ENCODE results near the gene HEATR5B.

DNA sequence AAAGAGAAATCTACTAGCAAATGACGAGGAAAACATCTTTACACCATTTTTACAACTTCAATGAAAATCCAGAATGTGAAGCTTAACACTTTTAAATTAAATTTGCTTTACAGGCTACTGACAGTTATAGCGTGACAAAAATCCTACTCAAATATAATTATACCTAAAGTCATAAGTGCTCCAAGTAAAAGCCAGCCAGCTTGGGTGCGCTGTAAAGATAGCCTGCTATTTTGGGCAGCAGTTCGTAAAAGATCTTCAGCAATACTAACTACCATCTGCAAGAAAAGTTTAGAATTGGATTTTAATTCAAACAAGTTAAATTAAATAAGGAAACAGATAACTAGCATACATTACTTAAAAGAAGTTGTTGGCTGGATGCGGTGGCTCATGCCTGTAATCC lies 22.4 kb downstream of the HEATR5B start:
- TF ChIP-seq, protein P1, sequence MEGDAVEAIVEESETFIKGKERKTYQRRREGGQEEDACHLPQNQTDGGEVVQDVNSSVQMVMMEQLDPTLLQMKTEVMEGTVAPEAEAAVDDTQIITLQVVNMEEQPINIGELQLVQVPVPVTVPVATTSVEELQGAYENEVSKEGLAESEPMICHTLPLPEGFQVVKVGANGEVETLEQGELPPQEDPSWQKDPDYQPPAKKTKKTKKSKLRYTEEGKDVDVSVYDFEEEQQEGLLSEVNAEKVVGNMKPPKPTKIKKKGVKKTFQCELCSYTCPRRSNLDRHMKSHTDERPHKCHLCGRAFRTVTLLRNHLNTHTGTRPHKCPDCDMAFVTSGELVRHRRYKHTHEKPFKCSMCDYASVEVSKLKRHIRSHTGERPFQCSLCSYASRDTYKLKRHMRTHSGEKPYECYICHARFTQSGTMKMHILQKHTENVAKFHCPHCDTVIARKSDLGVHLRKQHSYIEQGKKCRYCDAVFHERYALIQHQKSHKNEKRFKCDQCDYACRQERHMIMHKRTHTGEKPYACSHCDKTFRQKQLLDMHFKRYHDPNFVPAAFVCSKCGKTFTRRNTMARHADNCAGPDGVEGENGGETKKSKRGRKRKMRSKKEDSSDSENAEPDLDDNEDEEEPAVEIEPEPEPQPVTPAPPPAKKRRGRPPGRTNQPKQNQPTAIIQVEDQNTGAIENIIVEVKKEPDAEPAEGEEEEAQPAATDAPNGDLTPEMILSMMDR (conservative IDR thresholded peaks at IDR 0.05 in 1 of 2, IDR thresholded peaks at IDR 0.05 in 1 of 2; ENCODE audit: low read depth in 1 of 2, low read length in 2 of 2): no peak
- no peak for TF ChIP-seq EZH2 (IDR thresholded peaks at IDR 0.05; ENCODE audit: low read length, missing control alignments)
